Right forelimb (tissue), 1 donor: ENCODE data around the gene PDGFD.

Source experiments
- DNase-seq: peaks from one replicate; pipeline ENCODE4 v3.0.0-alpha.2; 2018

Gene PDGFD

DNA sequence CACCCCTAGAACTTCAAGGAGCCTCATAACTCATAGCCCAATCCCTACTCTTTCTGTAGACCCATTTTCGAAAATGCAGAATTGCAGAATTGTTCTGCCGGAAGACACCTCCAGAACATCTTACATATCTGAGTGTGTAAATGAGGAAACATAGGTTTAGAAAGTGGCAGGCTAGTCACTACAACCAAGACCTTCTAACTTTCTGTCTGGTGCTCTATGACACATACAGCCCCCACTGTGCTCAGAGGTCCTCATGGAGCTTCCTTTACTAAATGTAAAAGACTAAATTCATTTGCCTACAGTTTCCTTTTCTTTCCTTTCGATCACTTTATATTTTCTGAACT lies 259.7 kb downstream of the PDGFD start:
- no peak for DNase-seq

DNA sequence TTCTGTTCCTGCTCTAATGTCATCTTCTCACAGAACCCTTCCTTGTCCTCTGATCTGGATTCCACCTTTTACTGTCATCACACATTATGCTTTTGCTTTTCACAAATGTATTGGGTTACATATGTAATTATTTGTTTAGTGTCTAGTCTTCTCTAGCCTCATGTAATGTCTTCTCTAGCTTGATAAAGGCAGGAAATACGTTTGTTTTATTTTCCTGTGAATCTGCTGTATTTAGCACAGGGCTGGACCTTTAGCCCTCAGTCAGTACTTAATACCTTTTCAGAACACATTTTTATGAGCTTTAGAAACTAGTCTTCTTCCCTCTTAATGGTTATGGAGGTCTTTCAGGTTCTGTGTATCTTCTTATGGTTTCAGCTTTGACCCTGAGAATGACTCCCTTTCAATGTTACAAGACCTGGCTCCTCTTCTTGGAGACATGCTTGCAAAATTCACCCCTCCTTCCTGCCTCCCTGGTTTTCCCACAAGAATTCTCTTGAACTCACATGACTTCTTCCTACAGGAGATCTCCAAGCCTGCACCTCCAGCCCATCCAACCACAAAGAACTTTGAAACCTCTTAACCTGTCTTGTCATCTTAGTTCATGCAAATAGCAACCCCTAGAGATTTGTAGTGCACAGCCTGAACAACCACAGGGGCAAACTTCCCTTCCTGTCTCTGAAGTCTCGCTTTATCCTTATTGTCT lies 260.2 kb downstream of the PDGFD start:
- no peak for DNase-seq

DNA sequence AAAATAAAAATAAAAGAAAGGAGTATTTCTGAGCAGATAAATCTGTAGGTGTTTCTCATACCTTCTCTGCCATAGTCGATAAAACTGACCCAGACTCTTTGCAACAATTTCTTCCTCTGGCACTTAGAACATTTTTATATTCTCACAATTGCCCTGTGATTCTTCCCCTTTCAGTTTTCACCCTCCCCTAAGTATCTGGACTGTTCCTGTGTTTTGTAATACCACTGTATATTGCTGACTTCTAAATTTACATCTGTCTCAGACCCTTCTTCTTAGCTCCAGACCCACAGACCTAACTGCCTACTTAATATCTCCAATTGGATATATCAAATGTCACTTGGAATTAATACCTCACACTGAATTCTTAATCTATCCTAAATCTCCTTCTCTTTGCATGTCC lies 261.0 kb downstream of the PDGFD start:
- no peak for DNase-seq

DNA sequence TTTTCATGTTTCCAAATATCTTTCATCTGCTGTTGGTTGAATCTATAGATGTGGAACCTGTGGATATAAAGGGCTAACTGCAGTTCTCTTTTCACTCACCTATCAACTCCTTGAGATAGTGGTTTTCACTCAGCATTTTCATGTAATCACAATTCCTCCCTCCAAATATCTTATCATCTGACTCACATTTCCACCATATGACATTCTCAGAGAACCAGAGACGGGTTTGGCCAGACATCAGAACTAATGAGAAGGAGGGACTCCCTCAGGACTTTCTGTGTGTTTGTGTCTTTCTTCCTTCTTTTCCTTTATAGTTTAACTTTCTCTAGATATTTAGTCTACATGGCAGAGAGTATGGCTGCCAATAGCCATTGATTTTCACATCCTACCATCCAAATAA lies 262.3 kb downstream of the PDGFD start:
- no peak for DNase-seq

DNA sequence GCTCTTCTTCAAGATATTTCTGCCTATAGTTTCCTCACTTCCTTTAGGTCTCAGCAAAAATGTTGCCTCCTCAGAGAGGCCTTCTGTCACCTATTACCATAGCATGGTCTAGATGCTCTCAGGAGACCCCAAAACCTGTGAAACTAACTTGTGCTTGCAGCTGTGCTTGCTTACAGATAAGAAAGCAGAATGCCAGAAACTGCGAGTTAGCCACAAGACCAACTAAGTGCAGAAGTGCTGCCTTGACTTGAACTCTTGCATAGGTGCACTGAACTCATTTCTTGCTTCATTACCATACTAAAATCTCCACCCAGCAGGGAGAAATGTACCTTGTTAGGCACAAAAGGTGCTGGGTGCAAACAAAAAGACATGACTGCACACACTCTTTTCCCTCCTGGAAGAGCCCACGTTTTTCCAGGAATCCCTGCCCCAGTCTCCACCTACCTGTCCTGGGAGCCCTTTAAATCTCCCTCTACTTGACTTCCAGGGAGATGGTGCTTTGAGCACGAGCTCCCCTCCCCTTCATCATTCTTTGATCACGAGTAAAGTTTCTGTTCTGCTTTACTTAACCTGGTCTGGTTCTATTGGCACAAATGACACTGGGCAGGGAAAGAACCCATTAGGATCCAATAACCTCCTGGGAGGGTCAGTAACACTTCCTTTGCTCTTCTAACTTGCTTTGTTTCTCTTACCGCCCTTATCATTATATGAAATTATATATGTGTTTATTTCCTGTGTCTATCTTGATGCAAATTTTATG lies 265.2 kb downstream of the PDGFD start:
- no peak for DNase-seq

DNA sequence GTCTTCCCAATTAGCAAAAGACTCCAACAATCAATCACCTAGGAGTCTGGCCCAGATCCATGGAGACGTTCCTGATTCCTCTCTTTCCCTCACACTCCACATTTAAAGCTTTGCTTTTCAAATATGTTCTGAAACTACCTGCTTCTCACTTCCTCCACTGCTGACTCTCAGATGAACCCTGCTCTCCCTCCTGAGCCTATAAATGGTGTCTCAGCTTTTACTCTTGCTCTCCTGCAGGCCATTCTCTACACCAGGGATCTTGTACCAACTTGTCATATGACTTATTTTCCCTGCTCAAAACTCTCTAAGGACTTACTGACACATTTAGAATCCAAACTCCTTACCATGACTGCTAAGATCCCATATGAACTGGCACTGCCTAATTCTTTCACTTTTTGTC lies 265.9 kb downstream of the PDGFD start:
- no peak for DNase-seq

DNA sequence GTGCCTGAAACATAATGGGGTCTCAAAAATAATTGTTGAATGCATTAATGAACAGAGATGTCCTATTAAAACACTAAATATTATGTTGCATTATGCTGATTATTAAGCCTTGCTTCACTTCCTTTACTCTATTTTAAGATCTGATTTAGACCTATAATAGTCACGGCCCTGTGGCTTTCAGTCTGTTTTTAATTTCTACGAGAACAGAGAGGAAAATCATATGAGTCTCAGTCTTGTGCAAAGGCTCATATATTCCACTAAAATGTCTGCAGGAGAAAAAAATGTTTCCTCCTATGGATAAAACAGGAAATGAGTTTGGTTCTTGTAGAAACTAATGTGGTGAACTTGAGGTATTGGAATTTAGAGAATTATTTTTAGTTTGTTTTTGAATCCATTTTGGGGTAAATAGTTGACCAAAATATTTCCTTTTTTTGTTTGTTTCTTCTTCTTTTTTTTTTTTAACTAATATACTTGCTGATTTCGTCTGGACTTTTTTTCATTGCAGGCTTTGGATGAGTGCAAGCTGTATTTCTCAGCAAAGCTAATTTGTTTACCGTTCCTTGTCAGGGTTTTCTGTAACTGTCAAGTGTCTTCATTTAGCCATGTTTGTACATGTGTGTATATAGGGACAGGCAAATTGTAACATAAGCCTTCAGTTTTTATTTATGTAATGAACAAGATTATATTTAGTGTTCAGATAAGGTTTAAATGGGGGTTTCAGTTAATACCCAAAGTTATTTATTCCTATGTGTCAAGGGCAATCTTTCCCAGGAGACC lies 266.6 kb downstream of the PDGFD start:
- no peak for DNase-seq

DNA sequence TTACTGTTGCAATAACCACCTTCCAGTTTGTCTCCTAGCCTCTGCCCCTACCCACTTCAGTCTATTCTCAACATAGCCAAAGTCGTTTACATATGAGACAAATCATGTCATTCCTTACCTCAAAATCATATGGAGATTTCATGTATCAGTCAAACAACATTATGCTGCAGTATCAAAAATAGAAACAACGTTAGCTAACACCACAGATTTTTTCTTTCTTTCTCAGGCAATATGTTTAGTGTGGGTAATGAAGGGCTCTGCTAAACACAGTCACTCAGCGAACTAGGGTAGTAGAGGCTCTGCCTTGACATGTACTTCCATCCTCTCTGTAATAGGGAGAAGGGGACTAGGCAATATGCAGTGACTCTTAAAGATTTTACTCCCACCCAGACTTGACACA lies 268.8 kb downstream of the PDGFD start:
- DNase-seq = no peak

DNA sequence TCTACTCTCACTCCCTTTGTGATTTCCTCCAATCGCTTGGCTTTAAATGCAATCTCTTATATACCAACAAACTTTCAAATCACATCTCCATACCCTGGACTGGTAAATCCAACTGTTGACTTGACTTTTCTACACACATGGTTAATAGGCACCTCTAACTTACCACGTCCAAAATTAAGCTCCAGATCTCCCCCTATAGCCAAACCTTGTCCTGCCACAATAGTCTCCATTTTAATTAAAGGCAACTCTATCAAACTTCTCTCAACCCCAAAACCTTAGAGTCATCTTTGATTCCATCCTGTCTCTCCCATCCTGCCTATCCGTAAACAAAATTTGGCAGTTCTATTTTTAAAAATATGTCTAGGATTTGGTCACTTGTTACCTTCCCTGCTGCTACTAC lies 269.3 kb downstream of the PDGFD start:
- DNase-seq = no peak

DNA sequence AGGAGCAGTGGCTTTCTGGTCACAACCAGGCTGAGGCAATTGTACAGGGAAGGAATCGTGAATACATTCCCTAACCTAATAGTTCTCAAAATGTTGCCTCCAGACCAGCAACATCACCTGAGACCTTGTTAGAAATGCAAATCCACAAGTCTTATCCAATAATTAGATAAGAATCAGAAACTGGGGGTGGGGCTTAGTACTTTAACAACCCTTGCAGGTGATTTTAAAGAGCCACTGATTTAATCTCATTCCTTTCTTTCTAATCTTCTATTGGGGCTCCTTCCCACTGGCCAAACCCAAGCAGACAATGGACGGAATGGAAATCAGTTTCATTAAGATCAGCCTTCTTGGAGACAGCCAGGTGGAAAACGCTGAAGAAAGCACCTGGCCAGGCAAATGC lies 269.9 kb downstream of the PDGFD start:
- no peak for DNase-seq

DNA sequence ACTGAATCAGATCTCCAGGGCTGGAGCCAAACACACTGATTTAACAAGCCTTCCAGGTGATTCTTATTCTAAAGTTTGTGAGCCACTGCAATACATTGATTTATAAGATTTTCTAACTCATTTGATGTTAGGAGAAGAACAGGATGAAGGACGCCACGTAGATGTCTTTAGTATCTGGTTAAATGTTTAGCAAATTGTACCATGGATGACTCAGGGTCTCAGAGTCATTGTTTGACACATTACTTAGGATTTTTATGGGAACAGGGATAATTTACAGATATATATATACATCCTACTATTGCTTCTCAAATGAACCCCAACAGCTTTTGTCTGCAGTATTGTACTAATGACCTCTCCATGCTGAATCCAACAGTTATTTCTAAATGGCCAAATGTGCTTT lies 270.6 kb downstream of the PDGFD start:
- DNase-seq = no peak

DNA sequence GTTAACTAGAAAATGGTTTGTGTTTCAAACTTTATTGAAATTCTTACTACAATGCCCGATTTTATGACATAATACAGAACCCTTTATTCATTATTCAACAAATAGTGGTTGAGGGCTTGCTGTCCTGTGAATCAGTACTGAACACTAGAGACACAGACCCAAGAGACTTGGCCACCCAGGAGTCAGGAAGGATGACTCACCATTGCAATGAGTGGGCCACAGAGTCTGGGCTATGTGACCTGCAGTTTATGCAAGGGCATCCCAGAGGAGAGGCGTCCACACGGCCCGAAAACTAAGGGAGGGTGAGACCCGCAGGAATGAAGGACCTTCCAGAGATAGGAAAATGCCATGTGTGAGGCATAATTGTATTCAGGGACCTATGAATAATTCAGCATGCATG lies 271.3 kb downstream of the PDGFD start:
- DNase-seq = no peak

DNA sequence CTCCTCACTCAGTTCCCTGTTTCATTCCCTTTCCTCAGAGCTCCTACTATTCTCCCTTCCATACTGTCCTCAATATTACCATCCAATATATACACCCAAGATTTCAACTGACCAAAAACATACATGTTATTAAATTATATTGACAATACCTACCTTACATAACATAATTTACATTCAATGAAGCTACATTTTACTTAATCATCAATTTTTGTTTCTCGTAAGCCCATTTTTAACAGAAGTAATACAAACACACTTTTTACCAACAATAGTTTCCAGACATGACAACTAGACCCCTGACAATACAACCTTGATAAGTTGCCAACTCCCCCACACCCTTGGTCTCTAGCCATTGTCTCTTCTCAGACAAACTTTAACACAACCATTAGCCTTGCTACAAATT lies 273.3 kb downstream of the PDGFD start:
- no peak for DNase-seq

DNA sequence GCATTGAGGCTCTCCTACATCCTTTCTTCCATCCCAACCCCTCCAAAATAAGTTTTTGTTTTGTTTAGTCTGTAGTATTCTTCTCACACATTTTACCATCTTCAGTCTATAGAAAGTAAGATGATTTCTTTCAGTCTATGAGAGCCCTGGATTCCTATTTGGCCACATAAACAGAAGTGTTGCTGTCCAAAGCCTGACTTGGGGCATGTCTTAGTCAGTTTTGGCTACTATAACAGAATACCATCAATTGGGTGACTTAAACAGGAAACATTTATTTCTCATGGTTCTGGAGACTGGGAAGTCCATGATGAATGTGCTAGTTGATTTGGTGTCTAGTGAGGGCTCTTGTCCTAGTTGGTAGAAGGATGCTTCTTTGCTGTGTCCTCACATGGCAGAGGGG lies 274.3 kb downstream of the PDGFD start:
- no peak for DNase-seq

DNA sequence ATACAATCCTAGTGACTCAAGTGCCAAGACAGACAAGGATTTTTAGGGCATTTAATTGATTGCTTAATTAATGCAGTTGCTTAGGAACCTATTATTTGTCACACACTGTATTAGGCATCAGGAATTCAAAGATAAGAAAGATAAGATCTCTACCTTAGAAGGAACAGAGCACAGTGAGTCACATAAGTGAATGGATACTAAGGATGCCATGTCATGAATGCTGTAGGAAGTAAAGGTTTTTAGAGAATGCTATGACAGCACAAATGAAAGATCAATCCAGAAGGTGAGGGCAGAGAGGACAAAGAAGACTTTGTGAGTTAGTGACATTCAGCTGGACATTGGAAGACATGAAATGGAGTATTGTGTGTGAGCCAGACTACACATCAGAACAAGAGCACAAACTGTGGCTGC lies 275.4 kb downstream of the PDGFD start:
- DNase-seq = no peak

DNA sequence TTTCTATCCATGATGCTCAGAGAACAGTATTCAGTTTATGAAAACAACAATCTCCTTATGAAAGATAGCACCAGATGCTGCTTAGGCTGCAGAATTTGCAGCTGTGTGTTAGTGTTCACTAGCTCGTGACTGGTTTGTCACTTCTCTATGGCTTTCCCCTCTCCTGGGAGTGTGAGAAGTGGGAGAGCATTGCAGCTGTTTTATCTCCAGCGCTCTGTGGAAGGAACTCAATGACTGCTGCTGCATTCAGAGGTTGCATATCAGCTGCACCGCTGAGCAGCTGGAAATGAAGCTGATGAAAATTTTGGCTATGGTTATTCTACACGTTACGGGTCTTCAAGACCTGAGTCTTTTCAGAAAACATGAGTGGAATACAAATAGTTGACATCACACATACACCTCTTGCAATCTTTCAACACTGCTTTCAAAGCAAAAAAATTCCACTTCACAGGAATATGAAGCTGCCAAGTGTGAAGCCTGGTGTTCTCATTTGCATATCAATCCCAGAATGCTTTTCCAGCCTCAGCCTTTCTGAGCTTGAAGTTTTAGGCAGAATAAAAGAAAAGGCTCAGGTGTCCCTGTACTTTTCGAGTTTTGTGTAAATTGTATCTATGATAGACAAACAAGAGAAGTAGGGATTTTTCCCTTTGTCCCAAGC lies 276.8 kb downstream of the PDGFD start:
- DNase-seq = peak; percentile 43

DNA sequence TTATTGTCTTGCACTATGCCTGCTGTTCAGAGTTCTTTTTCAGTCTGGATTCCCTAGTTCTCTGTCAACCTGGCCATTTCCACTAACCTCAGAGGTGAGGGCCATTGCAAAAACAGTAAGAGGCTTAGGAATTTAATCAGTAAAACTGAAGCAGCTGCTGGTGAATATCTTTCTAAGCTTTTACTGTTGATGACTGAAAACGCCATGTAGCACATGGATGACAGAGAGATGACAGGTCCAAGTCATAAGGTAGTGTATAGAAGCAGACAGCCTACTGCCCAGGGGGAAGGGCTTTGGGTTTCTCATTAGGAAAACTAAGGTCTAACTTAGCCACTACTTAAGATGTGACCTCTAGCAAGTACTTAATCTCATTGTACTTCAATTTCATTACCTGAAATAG lies 280.1 kb downstream of the PDGFD start:
- no peak for DNase-seq

DNA sequence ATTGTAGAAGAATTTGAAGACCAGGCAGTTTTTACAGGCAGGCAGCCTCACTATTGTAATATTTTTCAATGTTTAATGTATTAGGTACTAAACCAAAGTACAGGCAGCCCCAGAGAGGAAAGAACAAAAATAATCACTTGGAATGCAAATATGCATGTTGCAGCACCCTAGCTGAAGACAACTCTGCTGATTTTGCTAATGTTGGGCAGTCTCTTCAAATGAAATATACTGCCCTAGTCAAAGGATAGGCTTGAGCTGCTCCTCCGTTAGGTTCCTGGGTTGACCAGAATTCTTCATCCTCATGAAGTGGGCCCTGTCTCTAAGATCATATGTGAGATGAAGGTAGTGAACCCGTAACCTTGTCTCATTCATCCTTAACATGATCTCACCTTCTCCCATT lies 280.7 kb downstream of the PDGFD start:
- DNase-seq = no peak

DNA sequence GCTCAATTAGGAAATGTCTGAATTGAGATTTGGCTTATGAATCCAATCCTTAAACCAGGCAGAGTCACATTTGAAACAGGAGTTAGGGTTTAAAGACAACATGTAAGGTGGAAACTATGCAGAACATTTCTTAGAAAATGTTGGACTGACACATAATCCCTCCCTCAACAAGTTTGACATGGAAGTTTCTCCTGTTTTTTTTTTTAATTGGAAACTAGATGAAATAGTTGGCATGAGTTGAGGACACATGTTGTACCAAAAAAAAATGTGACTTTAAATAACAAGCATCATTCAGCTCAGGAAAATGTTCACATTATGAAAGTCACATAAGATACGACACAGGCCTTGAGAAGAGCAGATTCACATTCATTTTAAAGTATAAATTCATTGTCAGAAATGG lies 282.4 kb downstream of the PDGFD start:
- no peak for DNase-seq

DNA sequence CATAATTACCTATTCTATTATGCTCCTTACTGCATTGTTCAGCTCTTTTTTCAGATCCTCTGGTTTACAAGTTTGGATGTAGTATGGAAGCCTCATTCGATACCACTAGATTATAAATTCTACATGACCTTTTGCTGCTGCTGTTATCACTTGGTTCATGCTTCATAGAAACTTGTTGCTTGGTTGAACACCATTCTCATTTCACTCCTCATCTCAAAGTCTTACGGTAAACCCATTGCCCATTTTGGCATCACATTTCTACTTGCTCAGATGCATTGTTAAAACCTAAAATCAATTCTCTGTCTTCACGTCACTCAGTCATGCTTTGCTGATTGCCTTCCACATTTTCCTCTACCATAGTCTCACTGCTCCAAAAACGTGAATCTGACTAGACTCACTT lies 283.0 kb downstream of the PDGFD start:
- no peak for DNase-seq

DNA sequence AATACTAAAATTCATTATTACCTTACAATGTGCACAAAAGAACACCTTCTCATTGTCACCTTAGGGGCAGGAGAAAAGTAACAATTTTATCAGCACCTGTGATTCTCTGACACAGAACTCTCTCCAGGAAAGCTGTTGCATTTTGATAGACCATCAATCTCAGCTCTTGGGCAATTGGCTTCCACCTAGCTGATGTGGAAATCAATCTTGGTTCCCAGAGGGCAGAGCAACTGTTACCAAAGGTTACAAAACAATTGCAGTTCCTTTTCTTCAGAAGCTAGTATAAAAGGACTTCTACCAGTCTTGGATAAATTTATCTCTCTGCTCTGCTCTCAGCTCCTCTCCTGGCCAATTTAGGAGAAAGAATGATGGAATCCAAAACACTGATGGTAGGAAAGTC lies 285.3 kb downstream of the PDGFD start:
- no peak for DNase-seq

DNA sequence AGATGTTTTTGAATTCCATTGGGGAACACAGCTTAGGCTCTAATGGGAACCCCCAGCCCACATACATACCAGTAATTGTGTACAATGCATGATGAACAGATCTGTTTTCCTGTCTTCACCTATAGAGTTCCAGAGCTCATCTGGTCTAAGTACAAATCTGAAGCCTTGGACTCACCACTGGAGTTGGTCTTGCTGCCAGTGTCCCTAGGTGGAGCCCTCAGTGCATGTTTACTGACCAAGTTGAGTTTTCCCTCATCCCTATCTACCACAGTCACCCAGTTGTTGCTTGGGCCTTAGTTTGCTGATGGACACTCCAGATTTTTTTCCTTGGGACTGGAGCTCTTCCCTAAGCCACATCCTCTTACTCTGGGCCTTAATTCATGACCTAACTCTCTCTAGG lies 286.7 kb downstream of the PDGFD start:
- DNase-seq = no peak

DNA sequence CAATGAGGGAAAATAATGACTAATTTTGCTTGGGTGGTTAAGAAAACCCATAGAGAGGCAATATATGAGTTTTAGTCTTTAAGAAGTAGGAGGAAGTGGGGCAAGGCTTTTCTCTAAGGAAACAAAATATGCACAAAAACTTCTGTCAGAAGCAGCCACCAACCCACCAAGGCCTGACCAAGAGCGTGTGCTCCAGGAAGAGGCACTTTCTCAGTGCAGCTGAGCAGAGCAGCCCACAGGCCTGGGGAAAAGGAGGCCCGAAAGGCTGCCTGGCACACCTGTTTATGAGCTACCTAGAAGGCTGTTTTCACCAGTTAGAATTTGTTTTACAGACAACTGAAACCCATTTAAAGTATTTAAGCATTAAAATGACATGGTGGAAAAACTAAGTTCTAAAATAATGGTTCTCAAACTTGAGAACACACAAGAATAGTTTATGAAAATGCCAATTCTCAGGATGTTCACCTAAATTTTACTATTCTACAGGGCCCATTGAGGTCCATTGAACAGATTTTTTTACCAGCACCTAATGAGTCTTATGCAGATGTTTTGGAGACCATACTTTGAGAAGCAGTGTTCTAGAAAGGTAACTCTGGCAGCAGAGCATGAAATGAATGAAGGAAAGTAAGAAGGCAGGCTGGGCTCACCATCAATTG lies 288.0 kb downstream of the PDGFD start:
- DNase-seq = no peak
